DMS153 treated with DMSO at 0.1 percent for 48 hours (cell line): Measurements from ENCODE around the gene ADAM33.

Experiments used
- DNase-seq: peaks from one replicate; lab custom pipeline; 2025; ENCODE audit not compliant: unreplicated experiment; lab: John Stamatoyannopoulos, UW

Gene ADAM33, protein sequence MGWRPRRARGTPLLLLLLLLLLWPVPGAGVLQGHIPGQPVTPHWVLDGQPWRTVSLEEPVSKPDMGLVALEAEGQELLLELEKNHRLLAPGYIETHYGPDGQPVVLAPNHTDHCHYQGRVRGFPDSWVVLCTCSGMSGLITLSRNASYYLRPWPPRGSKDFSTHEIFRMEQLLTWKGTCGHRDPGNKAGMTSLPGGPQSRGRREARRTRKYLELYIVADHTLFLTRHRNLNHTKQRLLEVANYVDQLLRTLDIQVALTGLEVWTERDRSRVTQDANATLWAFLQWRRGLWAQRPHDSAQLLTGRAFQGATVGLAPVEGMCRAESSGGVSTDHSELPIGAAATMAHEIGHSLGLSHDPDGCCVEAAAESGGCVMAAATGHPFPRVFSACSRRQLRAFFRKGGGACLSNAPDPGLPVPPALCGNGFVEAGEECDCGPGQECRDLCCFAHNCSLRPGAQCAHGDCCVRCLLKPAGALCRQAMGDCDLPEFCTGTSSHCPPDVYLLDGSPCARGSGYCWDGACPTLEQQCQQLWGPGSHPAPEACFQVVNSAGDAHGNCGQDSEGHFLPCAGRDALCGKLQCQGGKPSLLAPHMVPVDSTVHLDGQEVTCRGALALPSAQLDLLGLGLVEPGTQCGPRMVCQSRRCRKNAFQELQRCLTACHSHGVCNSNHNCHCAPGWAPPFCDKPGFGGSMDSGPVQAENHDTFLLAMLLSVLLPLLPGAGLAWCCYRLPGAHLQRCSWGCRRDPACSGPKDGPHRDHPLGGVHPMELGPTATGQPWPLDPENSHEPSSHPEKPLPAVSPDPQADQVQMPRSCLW

DNA sequence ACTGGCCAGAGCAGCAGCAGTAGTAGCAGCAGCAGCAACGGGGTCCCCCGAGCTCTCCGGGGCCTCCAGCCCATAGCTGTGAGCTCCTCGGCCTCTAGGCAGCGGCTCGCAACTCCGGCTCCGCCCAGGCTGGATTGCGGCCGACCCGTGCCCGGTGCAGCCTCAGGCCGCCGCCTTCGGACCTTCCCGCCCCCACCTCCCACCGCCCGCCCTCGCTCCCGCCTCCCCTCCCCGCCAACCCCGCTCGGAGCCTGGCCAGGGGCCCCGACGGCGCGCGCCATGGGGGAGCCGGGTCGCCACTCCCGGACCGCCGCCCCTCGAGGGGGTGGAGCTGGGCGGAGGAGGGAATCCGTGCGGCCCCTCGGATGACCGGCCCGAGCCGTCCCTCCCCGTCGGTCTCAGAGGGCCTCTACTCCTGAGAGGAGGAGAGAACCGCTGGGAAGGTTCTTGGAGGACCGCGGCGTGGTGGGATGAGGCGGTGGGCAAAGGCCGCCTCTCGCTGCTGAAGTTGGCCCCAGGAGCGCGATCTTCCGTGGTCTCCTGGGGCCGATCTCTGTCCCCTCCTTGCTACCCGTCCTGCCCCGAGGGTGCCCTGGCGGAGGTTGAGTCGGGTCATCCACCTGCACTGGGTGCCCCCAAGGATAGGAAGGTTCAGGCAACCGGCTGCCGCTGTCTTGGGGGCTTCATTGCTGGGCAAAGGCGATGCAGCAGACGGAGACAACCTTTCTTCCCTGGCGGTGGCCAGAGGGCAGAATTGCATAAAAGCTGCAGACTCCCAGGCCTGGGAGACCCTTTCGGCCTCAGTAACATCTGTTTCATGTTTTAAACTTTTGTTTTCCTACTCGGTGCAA is at the start of gene ADAM33:
ADAM33 (minus strand) TSS at position 80 of the 851 bp plus-strand sequence; CDS start at position 74, 6 bp downstream.
- DNase-seq = no peak

DNA sequence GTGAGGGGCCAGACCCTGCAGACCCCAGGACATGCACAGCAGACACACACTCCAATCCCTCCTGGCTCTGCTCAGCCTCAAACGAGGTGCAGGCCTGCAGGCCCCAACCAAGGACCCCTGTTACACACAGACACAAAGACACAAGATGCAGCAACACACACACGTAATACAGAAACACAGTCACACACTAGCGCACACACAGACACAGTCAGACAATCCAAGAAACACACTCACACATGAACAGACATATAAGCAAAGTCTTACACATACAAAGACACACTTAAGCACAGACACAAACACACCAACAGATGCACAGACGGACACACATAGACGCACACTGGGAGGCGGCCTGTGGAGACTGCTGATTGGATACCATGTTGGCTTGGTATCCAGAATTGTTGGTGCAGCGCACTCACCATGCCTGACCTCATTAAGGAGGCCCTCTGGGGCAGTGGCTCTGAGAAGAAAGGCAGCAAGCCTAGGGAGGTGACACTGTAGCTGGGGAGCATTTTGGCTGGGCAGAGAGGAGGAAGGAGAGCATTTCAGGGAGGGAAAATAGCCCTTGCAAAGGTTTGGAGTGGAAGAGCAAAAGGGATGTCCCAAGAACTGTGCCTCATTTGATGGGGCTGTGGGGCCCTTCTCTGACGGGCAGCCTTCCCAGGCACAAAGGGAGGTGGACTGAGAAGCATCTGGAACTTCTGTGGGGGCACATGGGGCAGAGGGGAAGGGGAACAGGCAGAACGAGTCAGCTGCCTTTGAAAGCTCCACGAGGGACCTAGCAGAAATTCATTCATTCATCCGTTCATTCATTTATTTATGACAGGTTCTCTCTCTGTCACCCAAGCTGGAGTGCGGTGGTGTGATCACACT is 49.2 kb upstream of the ADAM33 start:
- no peak for DNase-seq

DNA sequence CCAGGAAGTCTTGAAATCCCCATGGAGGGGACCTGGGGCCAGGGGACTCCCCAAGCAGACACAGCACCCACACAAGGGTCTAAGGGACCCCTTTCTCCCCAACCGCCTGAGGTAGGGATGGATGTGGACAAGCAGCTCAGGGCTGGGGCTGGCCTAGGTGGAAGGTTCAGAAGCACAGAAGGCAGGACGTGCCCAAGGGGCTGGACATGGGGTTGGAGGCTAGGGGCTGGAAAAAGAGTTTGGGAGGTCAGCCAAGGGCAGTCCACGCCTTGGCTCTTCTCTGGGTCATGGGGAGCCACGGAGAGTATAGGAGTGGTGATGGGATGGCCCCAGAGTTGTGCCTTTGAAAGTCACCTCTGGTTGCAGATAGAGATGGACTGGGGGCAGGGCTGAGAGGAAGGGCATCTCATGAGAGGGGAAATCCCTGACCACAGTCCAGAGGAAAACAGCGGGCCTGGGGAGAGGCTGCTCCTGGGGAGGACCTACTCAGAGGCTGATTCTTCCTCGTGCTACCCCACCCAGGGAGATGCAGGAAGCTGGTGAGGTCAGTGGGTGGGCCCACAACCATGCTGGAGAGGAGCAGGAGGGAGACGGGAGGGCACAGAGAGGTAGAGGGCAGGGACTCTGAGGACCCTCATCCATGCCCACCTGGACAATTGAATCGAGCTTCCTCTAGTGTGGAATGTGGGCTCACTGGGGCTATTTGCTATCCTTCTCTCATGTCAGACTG is 48.2 kb upstream of the ADAM33 start:
- no peak for DNase-seq

DNA sequence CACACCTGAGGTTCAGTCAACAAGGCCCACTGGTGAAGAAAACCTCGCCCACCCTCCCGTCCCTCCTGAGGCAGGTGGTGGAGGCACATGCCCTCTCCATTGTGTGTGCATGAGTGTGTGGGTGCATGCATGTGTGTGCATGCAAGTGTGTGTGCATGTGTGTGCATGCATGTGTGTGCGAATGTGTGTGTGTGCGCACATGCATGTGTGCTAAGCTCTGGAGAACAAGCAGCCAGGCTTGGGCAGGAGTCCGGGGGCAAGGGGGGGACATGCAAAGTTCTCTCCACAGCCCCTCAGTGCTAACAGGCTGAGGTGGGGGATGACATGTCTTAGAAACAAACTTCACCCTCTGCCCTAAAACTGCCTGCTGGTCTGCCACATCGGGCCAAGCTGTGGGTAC is 47.6 kb upstream of the ADAM33 start:
- no peak for DNase-seq

DNA sequence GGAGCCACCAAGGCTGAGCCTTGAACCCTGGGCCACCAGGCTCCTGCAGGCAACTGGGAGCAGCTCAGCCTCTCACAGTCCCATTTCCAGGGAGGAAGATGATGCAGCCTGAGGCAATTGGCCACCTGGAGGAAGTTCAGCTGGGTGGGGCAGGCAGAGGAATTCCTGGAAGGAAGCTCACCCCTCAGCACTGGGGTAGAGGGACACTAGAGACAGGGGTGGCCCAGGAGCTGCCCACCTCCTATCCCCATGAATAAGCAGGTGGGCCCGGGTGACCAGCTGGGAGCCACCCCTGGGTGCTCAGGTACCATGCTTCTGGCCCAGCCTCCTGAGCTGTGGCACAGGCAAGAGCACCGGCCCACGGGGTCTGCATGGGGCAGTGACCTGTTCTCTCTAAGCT is 47.1 kb upstream of the ADAM33 start:
- DNase-seq = no peak

DNA sequence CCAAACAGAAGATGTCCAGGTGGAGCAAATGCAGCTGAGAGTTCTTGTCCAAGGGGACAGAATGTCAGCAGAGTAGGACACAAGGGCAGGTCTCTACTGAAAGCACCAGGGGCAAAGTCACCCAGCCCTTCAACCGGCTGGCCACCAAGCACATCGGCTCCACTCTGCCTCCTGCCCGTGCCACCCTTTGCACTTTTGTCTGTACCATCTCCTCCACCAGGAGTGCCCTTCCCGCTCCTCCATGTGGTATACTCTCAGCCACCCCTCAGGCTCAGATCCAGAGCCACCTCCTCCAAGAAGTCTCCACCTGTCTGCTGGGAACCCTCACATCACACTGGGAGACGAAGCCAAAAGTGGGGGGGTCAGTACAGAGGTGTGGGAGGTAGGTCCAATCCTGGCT is 46.5 kb upstream of the ADAM33 start:
- DNase-seq = no peak

DNA sequence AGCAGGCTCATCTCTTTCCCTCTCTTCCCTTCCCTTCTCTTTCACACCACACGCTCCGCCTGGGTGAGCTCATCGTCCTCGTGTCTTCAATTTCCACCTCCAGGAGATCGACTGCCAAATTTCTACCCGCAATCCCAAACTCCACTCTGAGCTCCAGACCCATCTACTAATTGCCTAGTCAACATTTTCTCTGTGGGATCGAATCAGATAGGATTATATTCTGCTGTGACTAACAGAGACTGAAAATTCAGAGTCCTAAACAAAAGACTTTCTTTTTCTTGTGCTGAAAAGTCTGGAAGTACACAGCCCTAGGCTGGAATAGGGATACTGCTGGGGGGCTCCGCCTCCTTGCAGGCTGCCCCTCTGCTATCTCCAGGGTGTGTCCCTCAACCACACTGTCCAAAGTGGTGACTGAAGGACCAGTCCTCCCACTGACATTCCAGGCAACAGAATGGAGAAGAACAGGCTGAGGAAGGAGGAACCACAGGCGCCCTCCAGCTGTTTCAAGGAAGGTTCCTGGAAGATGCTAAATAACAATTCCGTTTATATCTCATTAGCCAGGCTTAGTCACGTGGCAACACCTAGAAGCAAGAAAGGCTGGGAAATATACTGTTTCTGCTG is 45.7 kb upstream of the ADAM33 start:
- DNase-seq = no peak

DNA sequence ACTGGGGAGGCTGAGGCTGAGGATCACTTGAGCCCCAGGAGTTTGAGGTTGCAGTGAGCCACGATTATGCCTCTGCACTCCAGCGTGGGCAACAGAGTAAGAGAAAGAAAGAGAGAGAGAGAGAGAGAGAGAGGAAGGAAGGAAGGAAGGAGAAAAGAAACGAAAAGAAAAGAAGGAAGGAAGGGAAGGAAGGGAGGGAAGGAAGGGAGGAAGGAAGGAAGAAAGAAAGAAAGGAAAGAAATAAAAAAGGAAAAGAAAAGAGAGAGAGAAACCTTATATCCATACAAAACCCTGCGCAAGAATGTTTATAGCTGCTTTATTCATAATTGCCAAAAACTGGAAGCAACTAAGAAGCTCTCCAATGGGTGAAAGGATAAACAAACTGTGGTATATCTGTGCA is 42.5 kb upstream of the ADAM33 start:
- DNase-seq = no peak

DNA sequence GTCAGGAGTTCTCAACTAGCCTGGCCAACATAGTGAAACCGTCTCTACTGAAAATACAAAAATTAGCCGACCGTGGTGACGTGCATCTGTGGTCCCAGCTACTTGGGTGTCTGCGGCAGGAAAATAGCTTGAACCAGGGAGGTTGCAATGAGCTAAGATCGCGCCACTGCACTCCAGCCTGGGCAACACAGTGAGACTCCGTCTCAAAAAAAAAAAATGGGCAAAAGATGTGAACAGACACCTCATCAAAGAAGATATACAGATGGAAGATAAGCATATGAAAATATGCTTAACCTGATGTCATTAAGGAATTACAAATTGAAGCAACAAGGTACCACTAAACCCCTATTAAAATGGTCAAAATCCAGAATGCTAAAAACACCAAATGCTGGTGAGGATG is 41.5 kb upstream of the ADAM33 start:
- DNase-seq = no peak

DNA sequence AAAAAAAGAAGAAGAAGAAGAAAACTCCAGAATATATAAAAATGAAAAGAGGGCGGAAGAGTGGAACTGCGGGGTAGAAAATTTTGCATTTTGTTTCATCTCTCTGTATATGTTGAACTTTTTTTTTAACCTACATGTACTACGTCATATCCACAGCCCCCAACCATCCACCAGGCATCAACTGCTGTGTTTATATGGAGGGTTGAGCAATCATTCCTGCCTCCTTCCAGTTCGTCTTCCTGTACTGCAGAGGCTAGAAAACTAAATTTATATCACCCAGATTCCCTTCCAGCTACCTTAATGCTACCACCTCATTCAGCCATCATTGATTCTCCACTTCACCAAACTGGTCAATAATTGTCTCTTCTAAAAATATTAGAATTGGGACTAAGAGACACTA is 40.1 kb upstream of the ADAM33 start:
- no peak for DNase-seq

DNA sequence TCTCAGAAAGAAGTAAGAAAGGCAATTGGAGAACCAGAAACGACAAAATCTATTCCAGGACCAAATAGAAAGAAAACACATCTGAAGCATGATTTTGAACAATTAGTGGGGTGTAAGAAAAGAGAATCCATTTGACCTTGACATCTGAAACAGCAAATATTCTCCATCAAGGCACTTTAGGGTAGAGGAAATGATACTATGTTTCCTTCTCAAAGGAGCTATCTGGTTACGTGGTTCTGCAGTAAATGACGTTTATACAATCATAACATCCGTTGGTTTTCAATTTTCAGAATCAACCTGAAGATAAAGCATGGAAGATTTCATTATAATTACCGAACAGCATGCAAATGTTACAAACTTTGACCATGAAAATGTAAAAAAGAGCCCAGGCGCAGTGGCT is 38.8 kb upstream of the ADAM33 start:
- no peak for DNase-seq

DNA sequence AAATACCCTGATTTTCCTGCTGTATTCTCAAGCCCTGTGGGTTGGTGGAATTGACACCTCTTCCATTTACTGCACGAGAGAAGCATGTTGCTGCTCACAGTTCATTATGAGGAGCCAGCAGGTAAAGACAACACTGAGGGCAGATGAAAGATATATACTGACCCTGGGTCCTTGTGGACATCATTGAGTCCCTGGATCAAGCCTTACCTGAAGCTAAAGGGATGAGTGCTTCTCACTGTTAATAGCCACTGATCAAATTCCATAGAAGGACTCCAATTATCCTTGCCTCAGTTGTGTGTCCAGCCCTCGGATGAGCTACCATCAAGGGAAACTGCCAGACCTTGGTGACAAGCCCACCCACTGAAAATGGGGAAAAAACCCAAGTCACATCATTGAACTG is 38.3 kb upstream of the ADAM33 start:
- DNase-seq = no peak

DNA sequence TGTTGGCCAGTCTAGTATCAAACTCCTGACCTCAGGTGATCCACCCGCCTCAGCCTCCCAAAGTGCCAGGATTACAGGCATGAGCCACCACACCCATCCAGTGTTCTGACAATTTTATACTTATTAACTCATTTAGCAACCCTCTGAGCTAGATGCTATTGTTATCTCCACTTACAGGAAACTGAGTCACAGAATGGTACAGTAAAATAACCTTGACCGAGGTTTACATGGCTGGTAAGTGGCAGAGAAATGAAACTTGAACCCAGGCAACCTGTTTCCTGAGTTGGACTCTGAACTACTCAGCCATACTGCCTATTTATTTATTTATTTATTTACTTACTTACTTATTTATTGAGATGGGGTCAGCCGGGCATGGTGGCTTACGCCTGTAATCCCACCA is 37.2 kb upstream of the ADAM33 start:
- no peak for DNase-seq

DNA sequence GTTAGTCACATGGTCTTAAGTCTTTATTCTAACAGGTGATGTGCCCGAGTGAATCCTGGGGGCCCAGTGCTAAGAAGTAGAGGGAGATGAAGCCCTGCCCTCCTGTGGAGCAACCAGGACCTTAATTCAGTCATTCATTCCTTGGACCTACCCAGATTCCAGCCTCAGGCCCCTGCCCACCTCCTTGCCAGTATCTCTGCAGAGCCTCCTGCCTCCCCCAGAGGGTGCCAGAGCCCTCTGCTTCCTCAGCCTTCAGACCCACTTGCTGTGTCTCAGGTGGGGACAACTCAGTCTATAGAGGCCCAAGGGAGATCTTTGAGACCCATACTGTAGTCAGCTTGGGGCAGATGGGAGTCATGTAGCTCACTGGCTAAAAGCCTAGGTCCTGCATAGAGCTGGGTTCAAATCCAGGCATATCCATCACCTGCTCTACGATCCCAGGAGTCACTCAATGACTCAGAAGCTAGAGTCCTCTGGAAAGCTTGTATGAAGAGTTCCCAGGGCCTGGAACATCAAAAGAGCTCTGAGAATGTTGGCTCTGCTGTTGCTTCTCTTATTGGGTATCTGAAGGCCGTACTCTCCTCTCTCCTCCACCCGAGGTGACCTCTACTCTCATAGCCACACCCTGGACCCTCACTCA is 34.5 kb upstream of the ADAM33 start:
- peak; percentile 6 for DNase-seq

DNA sequence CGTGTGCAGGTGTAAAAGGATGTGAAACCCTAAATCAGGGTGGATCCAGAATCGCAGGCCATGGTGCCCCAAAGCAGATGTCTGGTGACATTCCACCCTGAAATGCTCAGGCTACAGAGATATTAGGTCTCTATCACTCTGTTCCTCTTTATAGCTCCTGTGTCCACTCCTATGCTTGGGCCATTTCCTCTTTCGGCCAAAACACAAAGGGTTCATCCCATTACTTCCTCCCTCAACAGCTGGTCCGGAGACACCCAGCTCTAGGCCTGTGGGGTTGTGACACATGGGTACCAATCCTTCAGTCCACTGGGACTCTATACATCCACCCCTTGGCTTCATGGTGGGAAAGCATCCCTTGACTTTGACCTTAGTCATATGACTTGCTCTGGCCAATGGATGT is 32.3 kb upstream of the ADAM33 start:
- DNase-seq = no peak

DNA sequence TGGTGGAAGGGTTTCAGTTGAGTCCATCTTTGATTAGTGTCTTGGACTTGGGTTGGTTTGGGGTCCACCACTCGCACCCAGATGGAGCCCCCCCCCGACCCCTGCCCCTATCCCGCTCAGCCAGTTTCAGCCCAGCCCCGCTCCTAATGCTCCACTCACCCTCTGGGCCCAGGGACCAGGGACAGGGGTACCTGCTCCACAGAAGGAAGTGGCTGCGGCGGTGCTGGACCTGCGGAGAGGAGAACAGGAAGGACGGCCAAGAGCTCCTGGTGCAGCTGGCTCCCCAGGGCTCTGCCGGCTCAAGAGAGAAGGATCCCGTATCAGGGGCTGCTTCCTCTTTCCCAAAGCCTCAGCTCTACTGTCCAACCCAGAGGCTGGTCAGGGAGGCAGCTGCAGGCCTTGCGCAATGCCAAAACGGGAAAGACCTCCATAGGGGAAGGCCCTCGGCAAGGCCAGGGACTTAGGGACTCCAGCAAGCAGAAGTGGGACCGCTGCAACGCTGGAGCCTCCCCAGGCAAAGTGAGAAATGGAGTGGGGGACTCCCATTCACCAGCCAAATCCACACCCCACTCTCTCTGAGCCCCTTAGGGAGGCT is 30.6 kb upstream of the ADAM33 start, which contains the start of gene SIGLEC1:
SIGLEC1 (minus strand) TSS at position 322 of the 595 bp plus-strand sequence. CDS start 5,472 bp downstream, outside the sequence.
- DNase-seq = no peak

DNA sequence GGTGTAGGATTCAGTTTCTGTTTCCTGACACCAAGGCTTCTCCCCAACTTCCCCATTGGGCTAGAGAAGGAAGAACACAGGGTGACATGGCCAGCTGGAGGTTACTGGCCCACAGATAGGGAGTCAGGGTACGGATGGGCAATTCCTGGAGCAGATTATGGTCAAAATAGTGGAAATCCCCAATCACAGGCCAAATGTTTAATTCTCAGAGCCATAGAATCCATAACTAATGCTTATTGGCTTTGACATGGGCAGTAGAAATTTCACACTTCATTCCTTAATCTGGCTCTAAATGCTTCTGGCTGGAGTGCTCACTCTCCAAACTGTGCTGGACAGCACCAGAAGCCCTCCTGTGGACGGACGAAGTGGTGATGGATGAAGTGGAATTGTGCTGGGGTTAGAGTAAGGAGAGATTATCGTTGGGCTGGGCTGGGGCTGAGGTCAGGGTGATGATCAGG is 29.7 kb upstream of the ADAM33 start:
- DNase-seq = no peak
